ENCODE measurements around the gene USP3.
"Not testable (repeated sequence)": the region's sequence is repeated elsewhere in the genome, so short reads cannot be mapped to it uniquely, and the experiment has no call there.

GRCh38 chr15:63487758-63488397 is 16.5 kb upstream of the USP3 start:
- TF ChIP-seq CTCF (IDR thresholded peaks at IDR 0.05; ENCODE audit: low read length); EZH2 (optimal IDR thresholded peaks at IDR 0.05; ENCODE audit: low read depth, low read length): not testable (repeated sequence)

Data from MM.1S (cell line).